Gastroesophageal sphincter (tissue), 4 donors: ENCODE data around the gene MC5R. TPM values are rescaled to one million over a fixed set of nuclear protein-coding genes. Genes with fewer than 3 reads are reported as not detected.

Source experiments
- ATAC-seq: fragments of 150-250 bp; one replicate; pipeline ENCODE4 v1.9.1; 2016; ENCODE audit warnings: mild to moderate bottlenecking, moderate library complexity
- H3K27ac ChIP-seq, 4 donors: fragments of 200-600 bp; sonication (generic) in 3 of 4; 1 replicate in 3 of 4; 2 replicates in 1 of 4; pipeline ENCODE4 v1.5.1; 2016 to 2019
- H3K27me3 ChIP-seq: fragments of 200-600 bp; sonication (generic); one replicate; pipeline ENCODE4 v1.5.1; 2019
- H3K36me3 ChIP-seq, 2 donors: fragments of 200-600 bp; sonication (generic); one replicate each; pipeline ENCODE4 v1.5.1; 2019; ENCODE audit warnings: control low read depth in 1 of 2
- H3K4me1 ChIP-seq, 3 donors: fragments of 200-600 bp; sonication (generic); 1 replicate in 2 of 3; 2 replicates in 1 of 3; pipeline ENCODE4 v1.5.1; 2016 to 2019; ENCODE audit warnings: control low read depth in 2 of 3
- H3K4me3 ChIP-seq, 2 donors: fragments of 200-600 bp; sonication (generic); one replicate each; pipeline ENCODE4 v1.5.1; 2019; ENCODE audit warnings: mild to moderate bottlenecking in 1 of 2, moderate library complexity in 1 of 2
- H3K9me3 ChIP-seq, 3 donors: fragments of 200-600 bp; sonication (generic); one replicate each; pipeline ENCODE4 v1.5.1; 2017 to 2019; ENCODE audit warnings: control low read depth in 2 of 3
- EP300 ChIP-seq: sonication (generic); formaldehyde crosslinking; IDR thresholded peaks from one replicate; pipeline ENCODE4 v1.6.1; 2017; ENCODE audit warnings: antibody characterized with exemption, mild to moderate bottlenecking
- POLR2A ChIP-seq, 2 donors: fragments of 450-650 bp; IDR thresholded peaks; one replicate each; pipeline ENCODE4 v1.6.1; 2017; ENCODE audit warnings: antibody characterized with exemption in 2 of 2, mild to moderate bottlenecking in 2 of 2, moderate library complexity in 1 of 2
- POLR2AphosphoS5 ChIP-seq: sonication (generic); formaldehyde crosslinking; IDR thresholded peaks from one replicate; pipeline ENCODE4 v1.6.1; 2017; ENCODE audit warnings: antibody characterized with exemption
- WGBS, 2 donors: methylation state at CpG; one replicate each; pipeline ENCODE4 v1.1.5; 2018; ENCODE audit warnings: low coverage in 1 of 2; 5-methylcytosine and 5-hydroxymethylcytosine counted together
- total RNA-seq, 4 donors: library from RNA; depleted of rRNA; stranded (reverse); fragments of >200 nt; gene quantifications; one replicate each; pipeline ENCODE4 v1.1.0, GENCODE V29; 2016
- TF ChIP-seq, protein P1 (sequence below), 4 experiments: fragments of 200-600 bp in 2 of 4; fragments of 450-650 bp in 2 of 4; sonication (generic) in 1 of 4; IDR thresholded peaks; one replicate each; pipeline ENCODE4 v1.5.1; 2017 to 2019; ENCODE audit warnings: antibody characterized with exemption in 4 of 4, mild to moderate bottlenecking in 2 of 4, moderate library complexity in 2 of 4

MC5R gene
- total RNA-seq = not detected

DNA sequence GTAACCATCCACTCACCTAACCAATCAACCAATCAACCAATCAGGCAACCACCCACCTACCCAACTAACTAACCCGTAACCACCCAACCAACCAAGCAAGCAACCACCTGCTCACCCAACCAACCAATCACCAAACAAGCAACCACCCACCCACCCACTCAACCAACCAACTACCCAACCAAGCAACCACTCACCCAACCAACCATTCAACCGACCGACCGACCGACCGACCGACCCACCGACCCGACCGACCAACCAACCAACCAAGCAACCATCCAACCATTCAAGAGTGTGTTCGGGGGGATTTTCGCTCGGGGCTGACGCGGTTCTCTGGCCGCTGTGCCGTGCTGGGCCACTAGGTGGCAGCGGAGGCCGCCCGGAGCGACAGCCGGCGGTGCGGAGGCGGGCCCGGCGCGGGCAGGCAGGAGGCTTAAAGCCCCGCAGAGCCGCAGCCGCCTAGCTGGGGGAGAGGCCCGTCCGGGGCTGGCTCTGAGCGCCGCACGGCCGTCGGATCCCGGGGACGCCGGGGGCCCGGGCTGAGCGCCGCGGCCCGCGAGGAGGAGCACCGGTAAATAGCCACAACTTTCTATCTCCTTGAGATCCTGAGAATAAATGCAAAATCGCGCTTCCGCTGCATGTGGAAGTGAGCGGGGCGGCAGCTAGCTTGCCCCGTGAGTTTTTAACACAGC lies at the start of gene MC5R:
Gene MC5R, plus strand, starts transcription at position 443 of the 689 bp plus-strand sequence. CDS start 1,617 bp downstream, outside the sequence.
- no peak within 1 kb of the TSS for H3K27ac ChIP-seq
- peak within 1 kb of the TSS; percentile 15 to 51 for H3K4me3 ChIP-seq
- no peaks in the 10 kb centered on the region for H3K36me3 ChIP-seq
- peak; percentile 83 for ATAC-seq
- H3K9me3 ChIP-seq = no peaks in the 10 kb centered on the region
- H3K4me1 ChIP-seq = peaks cover 0 to 9% (median 0%) of the 10 kb centered on the region in 3 donors
- peaks cover 70% of the 10 kb centered on the region for H3K27me3 ChIP-seq
- WGBS, 2 donors = 17 to 19% methylated on average over 7 to 8 of the region's 54 CpGs
- TF ChIP-seq POLR2A (IDR thresholded peaks at IDR 0.05) (no peak), POLR2AphosphoS5 (no peak), EP300 (no peak)
- TF ChIP-seq, protein P1, sequence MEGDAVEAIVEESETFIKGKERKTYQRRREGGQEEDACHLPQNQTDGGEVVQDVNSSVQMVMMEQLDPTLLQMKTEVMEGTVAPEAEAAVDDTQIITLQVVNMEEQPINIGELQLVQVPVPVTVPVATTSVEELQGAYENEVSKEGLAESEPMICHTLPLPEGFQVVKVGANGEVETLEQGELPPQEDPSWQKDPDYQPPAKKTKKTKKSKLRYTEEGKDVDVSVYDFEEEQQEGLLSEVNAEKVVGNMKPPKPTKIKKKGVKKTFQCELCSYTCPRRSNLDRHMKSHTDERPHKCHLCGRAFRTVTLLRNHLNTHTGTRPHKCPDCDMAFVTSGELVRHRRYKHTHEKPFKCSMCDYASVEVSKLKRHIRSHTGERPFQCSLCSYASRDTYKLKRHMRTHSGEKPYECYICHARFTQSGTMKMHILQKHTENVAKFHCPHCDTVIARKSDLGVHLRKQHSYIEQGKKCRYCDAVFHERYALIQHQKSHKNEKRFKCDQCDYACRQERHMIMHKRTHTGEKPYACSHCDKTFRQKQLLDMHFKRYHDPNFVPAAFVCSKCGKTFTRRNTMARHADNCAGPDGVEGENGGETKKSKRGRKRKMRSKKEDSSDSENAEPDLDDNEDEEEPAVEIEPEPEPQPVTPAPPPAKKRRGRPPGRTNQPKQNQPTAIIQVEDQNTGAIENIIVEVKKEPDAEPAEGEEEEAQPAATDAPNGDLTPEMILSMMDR (IDR thresholded peaks at IDR 0.05) = peak; percentile 68 to 96 (median 90)

DNA sequence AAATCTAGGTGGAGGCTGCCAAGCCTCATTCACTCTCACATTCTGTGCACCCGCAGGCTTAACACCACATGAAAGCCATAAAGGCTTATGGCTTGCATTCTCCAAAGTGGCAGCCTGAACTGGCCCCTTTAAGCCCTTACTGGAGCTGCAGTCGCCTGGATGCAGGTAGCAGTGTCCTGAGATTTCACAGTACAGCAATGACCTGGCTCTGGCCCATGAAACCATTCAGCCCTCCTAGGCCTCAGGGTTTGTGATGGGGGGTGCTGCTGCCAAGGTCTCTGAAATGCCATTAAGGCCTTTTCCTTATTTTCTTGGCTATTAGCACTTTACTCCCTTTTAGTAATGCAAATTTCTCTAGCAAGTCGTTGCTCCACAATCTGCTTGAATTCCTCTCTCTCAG lies 48.9 kb upstream of the MC5R start:
- H3K27me3 ChIP-seq = no peaks in the 10 kb centered on the region
- no peaks in the 10 kb centered on the region for H3K36me3 ChIP-seq
- peaks cover 0 to 11% (median 0%) of the 10 kb centered on the region in 3 donors for H3K9me3 ChIP-seq
- 13 to 40% methylated on average over 1 of the region's 3 CpGs for WGBS, 2 donors
- TF ChIP-seq POLR2AphosphoS5 = no peak
- TF ChIP-seq EP300 = no peak
- TF ChIP-seq POLR2A (IDR thresholded peaks at IDR 0.05) = no peak
- TF ChIP-seq, protein P1 (IDR thresholded peaks at IDR 0.05) = no peak
- no peaks in the 10 kb centered on the region for H3K4me1 ChIP-seq
- no peak overlapping the region for H3K27ac ChIP-seq
- H3K4me3 ChIP-seq = no peak overlapping the region
- ATAC-seq = no peak

DNA sequence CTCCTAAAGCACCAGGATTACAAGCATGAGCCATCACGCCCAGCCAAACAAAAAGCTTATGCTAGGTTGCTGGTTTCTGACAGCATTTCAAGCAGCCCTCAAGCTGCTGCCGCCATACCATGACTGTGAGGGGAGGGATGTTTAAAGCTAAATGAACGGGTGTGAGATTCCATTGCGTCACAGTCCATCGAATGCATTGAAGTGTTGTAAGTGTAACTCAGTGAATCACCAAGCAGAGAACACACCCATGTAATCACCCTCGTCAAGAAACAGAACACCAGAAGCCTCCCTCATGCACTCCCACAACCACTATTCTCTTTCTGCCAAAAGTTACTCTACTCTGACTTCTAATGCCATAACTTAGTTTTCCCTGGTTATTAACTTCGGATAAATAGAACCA lies 32.8 kb upstream of the MC5R start:
- Histone ChIP-seq H3K27ac (no peak overlapping the region), H3K27me3 (peaks cover under 1% of the 10 kb centered on the region), H3K4me1 (no peaks in the 10 kb centered on the region), H3K9me3 (no peaks in the 10 kb centered on the region), H3K36me3 (no peaks in the 10 kb centered on the region), H3K4me3 (no peak overlapping the region)
- WGBS, 2 donors = 76 to 100% methylated on average over 1 to 4 of the region's 7 CpGs
- no peak for ATAC-seq
- no peak for TF ChIP-seq POLR2A (IDR thresholded peaks at IDR 0.05)
- TF ChIP-seq EP300 = no peak
- TF ChIP-seq, protein P1 (IDR thresholded peaks at IDR 0.05) = no peak
- TF ChIP-seq POLR2AphosphoS5 = no peak

DNA sequence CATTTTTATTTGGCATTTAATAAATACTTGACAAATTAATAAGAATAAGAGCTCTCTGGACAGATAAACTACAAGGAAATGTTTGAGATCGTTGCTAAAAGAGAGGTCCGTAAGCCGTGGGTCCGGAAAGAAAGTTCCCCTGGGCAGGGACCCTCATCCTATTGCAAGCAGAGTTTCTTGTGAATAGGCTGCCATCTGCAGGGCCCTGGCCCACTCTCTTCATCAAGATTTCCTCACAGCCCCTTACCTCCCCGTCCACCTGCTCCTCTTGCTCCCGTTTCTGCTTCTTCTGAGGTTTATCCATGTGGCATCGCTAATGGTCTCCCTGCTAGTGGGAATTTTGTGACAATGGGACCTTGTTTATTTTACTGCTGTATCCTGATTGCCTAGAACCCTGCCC lies 30.1 kb upstream of the MC5R start:
- Histone ChIP-seq H3K27me3 (peaks cover 18% of the 10 kb centered on the region), H3K4me1 (no peaks in the 10 kb centered on the region), H3K27ac (no peak overlapping the region), H3K4me3 (no peak overlapping the region), H3K36me3 (no peaks in the 10 kb centered on the region), H3K9me3 (no peaks in the 10 kb centered on the region)
- no peak for ATAC-seq
- TF ChIP-seq, protein P1 (IDR thresholded peaks at IDR 0.05) = no peak
- TF ChIP-seq POLR2AphosphoS5 (no peak), POLR2A (IDR thresholded peaks at IDR 0.05) (no peak), EP300 (no peak)
- 30 to 34% methylated on average over 7 of the region's 7 CpGs for WGBS, 2 donors

DNA sequence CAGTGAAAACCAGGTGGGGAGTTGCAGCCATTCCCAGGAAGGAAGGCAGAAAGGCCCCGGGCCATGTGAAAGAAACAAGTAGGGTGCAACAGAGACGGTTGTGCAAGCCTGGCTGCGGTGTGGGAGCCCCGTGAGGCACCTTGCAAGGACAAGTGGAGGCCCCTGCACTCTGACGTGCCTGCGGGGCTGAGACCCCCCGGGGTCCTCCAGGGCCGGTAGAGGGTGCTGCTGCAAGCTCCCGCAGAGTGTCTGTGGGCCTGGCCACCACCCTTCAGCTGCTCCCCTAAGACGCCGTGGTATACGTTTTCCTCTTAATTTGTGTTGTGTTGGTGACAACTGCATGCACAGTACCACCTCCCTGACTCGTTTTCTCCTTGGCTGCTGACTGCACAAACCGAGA lies 27.4 kb upstream of the MC5R start:
- no peak overlapping the region for H3K27ac ChIP-seq
- no peaks in the 10 kb centered on the region for H3K36me3 ChIP-seq
- TF ChIP-seq, protein P1 (IDR thresholded peaks at IDR 0.05) = no peak
- TF ChIP-seq POLR2A (IDR thresholded peaks at IDR 0.05) = no peak
- TF ChIP-seq POLR2AphosphoS5 = no peak
- TF ChIP-seq EP300 = no peak
- peaks cover 30% of the 10 kb centered on the region for H3K27me3 ChIP-seq
- peaks cover 0 to 10% (median 2%) of the 10 kb centered on the region in 3 donors for H3K4me1 ChIP-seq
- WGBS, 2 donors = 67 to 73% methylated on average over 1 to 9 of the region's 14 CpGs
- H3K4me3 ChIP-seq = no peak overlapping the region
- no peaks in the 10 kb centered on the region for H3K9me3 ChIP-seq
- ATAC-seq = no peak
